WTC11 (cell line): ENCODE data around the gene LFNG. TPM values are rescaled to one million over a fixed set of nuclear protein-coding genes. Genes with fewer than 3 reads are reported as not detected.

ENCODE experiments used
- ATAC-seq: fragments of 200-7000 bp; cut with Tn5 transposase; 2 replicates; pipeline ENCODE4 v1.10.0; 2021; ENCODE audit warnings: mild to moderate bottlenecking, moderate library complexity
- CTCF ChIA-PET: fragments of 300-600 bp; sonication (Branson Sonifier 250); formaldehyde crosslinking; loops from one replicate; lab custom pipeline; 2021; ENCODE audit warnings: antibody characterized with exemption; lab: Charles Lee
- POLR2A ChIA-PET: fragments of 350-600 bp; sonication (Branson Sonifier 250); formaldehyde crosslinking; loops from one replicate; lab custom pipeline; 2021; ENCODE audit warnings: antibody characterized with exemption; lab: Charles Lee
- DNase-seq: peaks from one replicate; pipeline ENCODE4 v3.0.0; 2021; ENCODE audit warnings: low spot score
- H3K27ac Mint-ChIP-seq: 2 replicates; pipeline ENCODE4 v1.8.0; 2021; ENCODE audit warnings: mixed read lengths
- H3K27me3 Mint-ChIP-seq: 2 replicates; pipeline ENCODE4 v1.8.0; 2021; ENCODE audit warnings: low read depth, mild to moderate bottlenecking, moderate library complexity, mixed read lengths
- H3K36me3 Mint-ChIP-seq: 2 replicates; pipeline ENCODE4 v1.8.0; 2021; ENCODE audit warnings: mixed read lengths
- H3K4me1 Mint-ChIP-seq: 2 replicates; pipeline ENCODE4 v1.8.0; 2022; ENCODE audit warnings: mixed read lengths
- H3K4me3 Mint-ChIP-seq: 2 replicates; pipeline ENCODE4 v1.8.0; 2021; ENCODE audit warnings: mild to moderate bottlenecking, moderate library complexity, mixed read lengths
- H3K9me3 Mint-ChIP-seq: 2 replicates; pipeline ENCODE4 v1.8.0; 2021; ENCODE audit warnings: mixed read lengths
- AFF4 ChIP-seq: sonication (generic); formaldehyde crosslinking; IDR thresholded peaks from 2 replicates; pipeline ENCODE4 v1.8.1; 2023; ENCODE audit warnings: mild to moderate bottlenecking, missing genetic modification reagents, borderline replicate concordance
- AR ChIP-seq: fragments of 250-450 bp; sonication (Bioruptor Pico); IDR thresholded peaks from 2 replicates; pipeline ENCODE4 v1.9.0; 2021; ENCODE audit warnings: mild to moderate bottlenecking
- ARID4B ChIP-seq: sonication (generic); formaldehyde crosslinking; IDR thresholded peaks from 2 replicates; pipeline ENCODE4 v1.8.0; 2023; ENCODE audit warnings: missing genetic modification reagents, mild to moderate bottlenecking, borderline replicate concordance
- ATF3 ChIP-seq: sonication (generic); formaldehyde crosslinking; conservative IDR thresholded peaks from 2 replicates; pipeline ENCODE4 v1.8.1; 2022; ENCODE audit warnings: mild to moderate bottlenecking, missing genetic modification reagents
- CREB1 ChIP-seq: sonication (generic); formaldehyde crosslinking; IDR thresholded peaks from 2 replicates; pipeline ENCODE4 v1.8.0; 2023; ENCODE audit warnings: mild to moderate bottlenecking, missing genetic modification reagents
- CTCF ChIP-seq: fragments of 200-600 bp; IDR thresholded peaks from 2 replicates; pipeline ENCODE4 v1.8.0; 2022; ENCODE audit warnings: antibody characterized with exemption
- E2F4 ChIP-seq: sonication (generic); formaldehyde crosslinking; IDR thresholded peaks from 2 replicates; pipeline ENCODE4 v1.8.1; 2022; ENCODE audit warnings: low read depth, mild to moderate bottlenecking, moderate library complexity, missing genetic modification reagents, borderline replicate concordance
- ELF4 ChIP-seq: sonication (generic); formaldehyde crosslinking; IDR thresholded peaks from 2 replicates; pipeline ENCODE4 v1.8.1; 2022; ENCODE audit warnings: low read depth, mild to moderate bottlenecking, moderate library complexity, missing genetic modification reagents
- ETV6 ChIP-seq: sonication (generic); formaldehyde crosslinking; IDR thresholded peaks from 2 replicates; pipeline ENCODE4 v1.8.1; 2022; ENCODE audit warnings: mild to moderate bottlenecking, missing genetic modification reagents
- GTF2I ChIP-seq: fragments of 250-450 bp; sonication (Bioruptor Pico); conservative IDR thresholded peaks from 2 replicates; pipeline ENCODE4 v1.4.0; 2021; ENCODE audit warnings: mild to moderate bottlenecking
- JUN ChIP-seq: sonication (generic); formaldehyde crosslinking; IDR thresholded peaks from 2 replicates; pipeline ENCODE4 v1.8.0; 2023; ENCODE audit warnings: mild to moderate bottlenecking, missing genetic modification reagents
- NR2C2 ChIP-seq: sonication (generic); formaldehyde crosslinking; IDR thresholded peaks from 2 replicates; pipeline ENCODE4 v1.8.0; 2022; ENCODE audit warnings: mild to moderate bottlenecking, missing genetic modification reagents
- RELA ChIP-seq: sonication (generic); formaldehyde crosslinking; IDR thresholded peaks from 2 replicates; pipeline ENCODE4 v1.8.1; 2022; ENCODE audit warnings: missing genetic modification reagents, mild to moderate bottlenecking, borderline replicate concordance
- SP1 ChIP-seq: sonication (generic); formaldehyde crosslinking; conservative IDR thresholded peaks from 2 replicates; pipeline ENCODE4 v1.8.1; 2022; ENCODE audit warnings: missing genetic modification reagents
- TEAD1 ChIP-seq: sonication (generic); formaldehyde crosslinking; IDR thresholded peaks from 2 replicates; pipeline ENCODE4 v1.8.0; 2022; ENCODE audit warnings: mild to moderate bottlenecking, missing genetic modification reagents
- USF2 ChIP-seq: sonication (generic); formaldehyde crosslinking; IDR thresholded peaks from 2 replicates; pipeline ENCODE4 v1.8.1; 2023; ENCODE audit warnings: mild to moderate bottlenecking, missing genetic modification reagents, moderate library complexity
- total RNA-seq: library from RNA; stranded (reverse); gene quantifications from 3 replicates; pipeline ENCODE4 v1.2.3, GENCODE V29; 2021

The LFNG gene
- total RNA-seq, 1 experiment from 2014 or later: 29.4 TPM

- H3K36me3 Mint-ChIP-seq: peaks cover 49% of the 10 kb centered on the region
- no peak overlapping the region for H3K27ac Mint-ChIP-seq
- ChIA-PET POLR2A (interaction anchor here (0.7 kb wide), 2 partner anchors 88 to 160 kb away, joined by 3 to 5 read pairs; no protein-coding TSS in a partner anchor), CTCF (interaction anchor here (0.7 to 1.5 kb wide), 2 partner anchors 131 to 158 kb away, joined by 3 read pairs; no protein-coding TSS in a partner anchor)
- H3K27me3 Mint-ChIP-seq: no peaks in the 10 kb centered on the region
- no peak overlapping the region for H3K4me3 Mint-ChIP-seq
- peaks cover 12% of the 10 kb centered on the region for H3K4me1 Mint-ChIP-seq
- DNase-seq (no peak), ATAC-seq (no peak)
- no peaks in the 10 kb centered on the region for H3K9me3 Mint-ChIP-seq
- no peak for TF ChIP-seq NR2C2
Measured at GRCh38 chr7:2551418-2551817, 31.8 kb downstream of the LFNG start.

GRCh38 chr7:2553108-2553507, 33.5 kb downstream of the LFNG start:
- peak overlapping the region; percentile 63; the same call in 1 of the 2 replicates for H3K27ac Mint-ChIP-seq
- ATAC-seq (no peak), DNase-seq (no peak)
- H3K4me3 Mint-ChIP-seq: peak overlapping the region; percentile 24; the same call in 1 of the 2 replicates
- ChIA-PET POLR2A (no interaction called here), CTCF (interaction anchor here (1.1 to 2.1 kb wide), 2 partner anchors 56 to 101 kb away, joined by 3 to 9 read pairs; no protein-coding TSS in a partner anchor)
- peaks cover 36% of the 10 kb centered on the region for H3K36me3 Mint-ChIP-seq
- H3K27me3 Mint-ChIP-seq: no peaks in the 10 kb centered on the region
- no peaks in the 10 kb centered on the region for H3K9me3 Mint-ChIP-seq
- TF ChIP-seq ATF3 (CRISPR knock-in tag) (no peak), CREB1 (no peak), RELA (CRISPR knock-in tag) (no peak), JUN (CRISPR knock-in tag) (no peak), TEAD1 (CRISPR knock-in tag) (no peak), GTF2I (CRISPR knock-in tag) (no peak), ELF4 (CRISPR knock-in tag) (no peak), AFF4 (CRISPR knock-in tag) (no peak), ARID4B (no peak), AR (CRISPR knock-in tag) (no peak), CTCF (no peak), ETV6 (CRISPR knock-in tag) (no peak), USF2 (no peak), E2F4 (CRISPR knock-in tag) (no peak), SP1 (no peak)
- H3K4me1 Mint-ChIP-seq: peaks cover 12% of the 10 kb centered on the region
